Right cardiac atrium (tissue), 5 donors: ENCODE data around the gene REELD1. TPM values are rescaled to one million over a fixed set of nuclear protein-coding genes. Genes with fewer than 3 reads are reported as not detected.
A peak's percentile ranks its signal among the peaks of the same experiment; 100 is the strongest.

Source experiments
- ATAC-seq, 2 donors: fragments of 200-7000 bp; cut with Tn5 transposase; one replicate each; pipeline versions ENCODE4 v1.8.0 to v1.9.1; 2020; ENCODE audit warnings: moderate library complexity in 2 of 2, mild to moderate bottlenecking in 1 of 2
- DNase-seq, 3 donors: peaks; one replicate each; pipeline ENCODE4 v3.0.0-alpha.2; 2020
- H3K27ac ChIP-seq: one replicate; pipeline ENCODE4 v1.5.1; 2013; ENCODE audit warnings: mild to moderate bottlenecking, low read length, control low read depth, moderate library complexity
- H3K27me3 ChIP-seq: one replicate; pipeline ENCODE4 v1.6.1; 2013; ENCODE audit not compliant: control insufficient read depth, insufficient read depth
- H3K4me1 ChIP-seq: one replicate; pipeline ENCODE4 v1.6.1; 2013; ENCODE audit warnings: low read length; ENCODE audit not compliant: control insufficient read depth, insufficient read depth
- H3K4me3 ChIP-seq: one replicate; pipeline ENCODE4 v1.5.1; 2013; ENCODE audit warnings: low read length, control low read depth
- H3K9me3 ChIP-seq: one replicate; pipeline ENCODE4 v1.6.1; 2013; ENCODE audit warnings: low read length; ENCODE audit not compliant: control insufficient read depth
- WGBS: extraction: QIAGEN DNeasy Blood & Tissue Kit; methylation state at CpG from one replicate; pipeline ENCODE4 v1.1.7; 2013; 5-methylcytosine and 5-hydroxymethylcytosine counted together
- intact Hi-C, 4 donors: fragments of 100-400 bp; cut with DNase I; formaldehyde crosslinking; loops; one replicate each; pipeline versions ENCODE4 v1.11.0 to v1.14.0; 2022 to 2023
- polyA plus RNA-seq: library from polyadenylated mRNA; stranded (reverse); fragments of 200-250 nt; gene quantifications from one replicate; pipeline ENCODE4 v1.2.3, GENCODE V29; 2013
- total RNA-seq, 4 donors: library from RNA; stranded (reverse); fragmentation: NEBNext Ultra II Directional; extraction: Animal tissue kit (Norgen Biotek cat#: 25700); gene quantifications; one replicate each; pipeline ENCODE4 v1.2.1, GENCODE V29; 2021
- donor health status: healthy with polysubstance abuse.
- donor health status: DM: no; HTN: yes; CAD: no.
- donor health status: DM: no; HTN: no; CAD: no.
- donor health status: DM: no; HTN: yes; CAD: no; lungs with severe emphysema.
- donor health status: DM: yes; HTN: yes; CAD: no.

REELD1 gene
- total and polyA plus RNA-seq, 5 donors: 0.17 to 0.18 TPM; not detected in 3

DNA sequence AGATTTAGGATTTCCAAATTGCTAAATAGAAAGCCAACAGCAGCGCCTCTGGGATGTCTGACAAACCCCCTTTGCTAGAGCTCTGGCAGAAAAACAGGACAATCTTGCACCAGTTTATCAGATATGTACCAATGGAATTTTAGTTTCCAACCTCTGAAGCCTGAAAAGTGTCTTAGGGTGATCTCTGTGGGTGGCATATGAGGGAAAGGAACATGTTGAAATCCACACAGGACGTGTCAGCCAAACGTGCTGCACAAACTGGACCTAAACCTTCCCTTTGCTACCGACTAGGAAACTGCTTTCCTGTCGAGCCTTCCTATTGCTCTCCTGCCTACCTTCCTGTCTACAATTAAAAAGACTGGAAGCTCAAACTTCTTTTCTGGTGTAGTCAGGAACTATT, 53.5 kb downstream of the REELD1 start:
- no peaks in the 10 kb centered on the region for H3K4me1 ChIP-seq
- ATAC-seq (peak; percentile 69 to 74), DNase-seq (peak in 1 of 3 donors; percentile 21)
- no peak overlapping the region for H3K4me3 ChIP-seq
- no peaks in the 10 kb centered on the region for H3K27me3 ChIP-seq
- intact Hi-C loops: no loop called here
- no peak overlapping the region for H3K27ac ChIP-seq
- no peaks in the 10 kb centered on the region for H3K9me3 ChIP-seq
- WGBS: 56% methylated on average over 5 of the region's 5 CpGs

DNA sequence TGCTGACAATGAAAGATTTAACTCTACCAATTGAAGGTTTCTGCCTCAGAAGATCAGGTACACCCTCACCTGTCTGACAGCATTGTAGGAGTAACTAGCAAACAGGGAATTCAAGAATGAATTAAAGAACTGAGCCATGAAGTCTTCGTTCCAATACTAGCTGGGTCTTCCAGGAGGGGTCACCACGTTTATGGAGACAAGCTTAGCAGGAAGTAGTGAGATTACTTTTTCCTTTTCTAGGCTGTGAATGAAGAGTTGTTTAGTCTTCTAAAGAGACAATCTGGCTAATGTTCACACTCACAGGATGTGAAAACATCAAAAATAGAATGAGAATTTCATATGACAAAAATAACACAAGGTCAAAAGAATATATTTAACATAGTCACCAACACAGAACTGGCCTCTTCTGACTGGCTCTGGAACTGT, 54.9 kb downstream of the REELD1 start:
- H3K4me3 ChIP-seq: no peak overlapping the region
- WGBS: 53% methylated on average over 2 of the region's 2 CpGs
- H3K9me3 ChIP-seq: no peaks in the 10 kb centered on the region
- H3K4me1 ChIP-seq: no peaks in the 10 kb centered on the region
- H3K27me3 ChIP-seq: no peaks in the 10 kb centered on the region
- H3K27ac ChIP-seq: no peak overlapping the region
- DNase-seq (no peak), ATAC-seq (no peak)
- intact Hi-C loops: no loop called here

DNA sequence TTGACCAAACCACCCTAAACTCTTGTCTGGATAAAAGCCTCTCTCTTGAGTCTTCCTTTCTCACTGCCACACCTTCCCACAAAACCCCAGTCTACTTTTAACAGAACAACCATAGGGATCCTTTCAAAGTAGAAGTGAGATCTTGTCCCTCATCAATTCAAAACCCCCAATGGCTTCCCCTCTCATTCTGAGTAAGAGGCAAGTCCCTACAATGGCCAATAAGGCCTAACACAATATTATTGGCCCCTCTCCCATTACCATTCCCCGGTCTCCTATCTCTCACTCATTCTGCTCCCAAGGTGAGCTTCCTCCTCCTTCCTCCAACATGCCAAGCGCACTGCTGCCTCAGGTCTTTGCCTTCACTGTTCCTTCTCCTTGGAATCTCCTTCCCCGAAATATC, 57.1 kb downstream of the REELD1 start:
- no peak for DNase-seq
- WGBS: 100% methylated on average over 3 of the region's 3 CpGs
- Histone ChIP-seq H3K4me3 (no peak overlapping the region), H3K4me1 (no peaks in the 10 kb centered on the region), H3K27me3 (no peaks in the 10 kb centered on the region), H3K27ac (no peak overlapping the region), H3K9me3 (no peaks in the 10 kb centered on the region)
- no peak for ATAC-seq
- intact Hi-C loops: no loop called here

GRCh38 chr4:146273204-146273901, 59.0 kb downstream of the REELD1 start:
- Histone ChIP-seq H3K4me3 (no peak overlapping the region), H3K9me3 (no peaks in the 10 kb centered on the region), H3K27ac (no peak overlapping the region), H3K27me3 (no peaks in the 10 kb centered on the region), H3K4me1 (no peaks in the 10 kb centered on the region)
- ATAC-seq: no peak
- WGBS: 94% methylated on average over 5 of the region's 5 CpGs
- intact Hi-C loops: loop anchor here in 1 of 4 donors (2.0 kb wide), 1 partner anchor 51 kb away; no protein-coding TSS in a partner anchor
- no peak for DNase-seq

- WGBS: 99% methylated on average over 1 of the region's 1 CpG
- no peak for DNase-seq
- H3K9me3 ChIP-seq: no peaks in the 10 kb centered on the region
- no peak overlapping the region for H3K4me3 ChIP-seq
- H3K4me1 ChIP-seq: peaks cover 2% of the 10 kb centered on the region
- no peak for ATAC-seq
- H3K27ac ChIP-seq: no peak overlapping the region
- no peaks in the 10 kb centered on the region for H3K27me3 ChIP-seq
- intact Hi-C loops: no loop called here
Observed at GRCh38 chr4:146274774-146275173, 60.4 kb downstream of the REELD1 start.

- DNase-seq (no peak), ATAC-seq (no peak)
- intact Hi-C loops: no loop called here
- Histone ChIP-seq H3K4me1 (peaks cover 2% of the 10 kb centered on the region), H3K4me3 (no peak overlapping the region), H3K27me3 (no peaks in the 10 kb centered on the region), H3K9me3 (no peaks in the 10 kb centered on the region), H3K27ac (no peak overlapping the region)
Observed at GRCh38 chr4:146275370-146275769, 61.0 kb downstream of the REELD1 start.

GRCh38 chr4:146278986-146279385, 64.6 kb downstream of the REELD1 start:
- Histone ChIP-seq H3K27ac (no peak overlapping the region), H3K9me3 (no peaks in the 10 kb centered on the region), H3K4me3 (no peak overlapping the region), H3K4me1 (peaks cover 2% of the 10 kb centered on the region), H3K27me3 (no peaks in the 10 kb centered on the region)
- no peak for DNase-seq
- intact Hi-C loops: no loop called here
- ATAC-seq: no peak
- WGBS: 45% methylated on average over 1 of the region's 1 CpG

Other genes with a start within 250 kb of the REELD1 start
- gene LSM6, start 38.8 kb upstream of the REELD1 start, total RNA-seq: 10 to 100 TPM; 13.9 to 19.9 (median 16.4) TPM
- gene LSM6, start 38.8 kb upstream of the REELD1 start, polyA plus RNA-seq: 31.0 TPM